GM21737 (cell line): ENCODE results near the gene FSD1.
A peak's percentile ranks its signal among the peaks of the same experiment; 100 is the strongest.
"Not testable (repeated sequence)": the region's sequence is repeated elsewhere in the genome, so short reads cannot be mapped to it uniquely, and the experiment has no call there.

Experiments
- ATAC-seq: cut with Tn5 transposase; IDR thresholded peaks from one replicate; pipeline ENCODE4 v1.9.1; 2021; ENCODE audit warnings: mild to moderate bottlenecking, moderate library complexity; ENCODE audit not compliant: unreplicated experiment

FSD1 gene

DNA sequence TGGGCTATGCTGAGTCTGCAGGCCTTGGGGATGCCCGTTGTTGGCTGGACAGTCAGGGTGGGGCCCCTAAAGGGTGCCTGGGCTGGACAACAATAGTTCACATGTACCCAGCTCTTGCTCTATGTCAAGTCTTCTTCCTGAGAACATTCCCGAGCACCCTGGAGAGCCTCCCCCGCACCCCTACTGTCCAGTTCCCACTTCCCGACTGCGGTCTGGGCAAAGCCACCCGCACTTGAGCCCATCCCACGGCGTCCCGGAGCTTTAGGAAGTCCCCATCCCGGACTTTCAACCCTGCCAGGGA, 37.9 kb downstream of the FSD1 start:
- ATAC-seq = no peak

DNA sequence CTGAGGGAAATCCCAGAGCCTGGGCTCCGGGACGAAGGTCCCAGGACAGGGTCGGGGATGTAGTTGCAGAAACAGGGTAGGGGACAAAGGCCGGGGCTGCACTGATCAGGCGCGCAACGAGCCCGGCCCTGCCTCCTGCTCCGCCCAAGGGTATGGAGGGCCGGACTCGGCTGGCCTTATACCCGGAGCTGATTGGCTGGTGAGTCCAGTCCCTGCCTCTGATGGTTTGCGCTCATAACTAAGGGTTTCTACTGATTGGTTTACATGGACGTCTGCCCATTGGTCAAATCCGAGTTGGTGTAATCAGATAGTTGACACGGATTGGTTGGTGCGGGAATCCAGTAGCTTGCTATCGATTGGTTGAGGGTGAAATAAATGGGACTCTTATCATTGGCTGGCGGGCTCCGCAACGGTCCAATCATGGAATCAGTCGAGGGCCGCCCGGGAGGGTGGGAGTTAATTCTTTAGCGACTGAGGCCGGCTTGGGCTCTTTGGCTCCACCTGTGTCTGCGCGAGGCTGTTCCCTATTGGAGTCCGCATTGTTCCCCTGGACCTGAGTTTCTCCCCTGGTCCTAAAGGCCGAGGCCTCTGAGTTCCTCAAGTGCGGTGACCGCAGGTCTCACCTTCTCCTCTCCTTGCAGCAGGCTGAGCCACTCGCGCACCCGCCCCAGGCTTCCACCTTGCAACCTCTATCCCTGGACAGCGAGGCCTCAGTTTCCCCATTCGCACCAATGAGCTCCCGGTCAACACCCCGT, 38.4 kb downstream of the FSD1 start:
- ATAC-seq = peak; percentile 90

DNA sequence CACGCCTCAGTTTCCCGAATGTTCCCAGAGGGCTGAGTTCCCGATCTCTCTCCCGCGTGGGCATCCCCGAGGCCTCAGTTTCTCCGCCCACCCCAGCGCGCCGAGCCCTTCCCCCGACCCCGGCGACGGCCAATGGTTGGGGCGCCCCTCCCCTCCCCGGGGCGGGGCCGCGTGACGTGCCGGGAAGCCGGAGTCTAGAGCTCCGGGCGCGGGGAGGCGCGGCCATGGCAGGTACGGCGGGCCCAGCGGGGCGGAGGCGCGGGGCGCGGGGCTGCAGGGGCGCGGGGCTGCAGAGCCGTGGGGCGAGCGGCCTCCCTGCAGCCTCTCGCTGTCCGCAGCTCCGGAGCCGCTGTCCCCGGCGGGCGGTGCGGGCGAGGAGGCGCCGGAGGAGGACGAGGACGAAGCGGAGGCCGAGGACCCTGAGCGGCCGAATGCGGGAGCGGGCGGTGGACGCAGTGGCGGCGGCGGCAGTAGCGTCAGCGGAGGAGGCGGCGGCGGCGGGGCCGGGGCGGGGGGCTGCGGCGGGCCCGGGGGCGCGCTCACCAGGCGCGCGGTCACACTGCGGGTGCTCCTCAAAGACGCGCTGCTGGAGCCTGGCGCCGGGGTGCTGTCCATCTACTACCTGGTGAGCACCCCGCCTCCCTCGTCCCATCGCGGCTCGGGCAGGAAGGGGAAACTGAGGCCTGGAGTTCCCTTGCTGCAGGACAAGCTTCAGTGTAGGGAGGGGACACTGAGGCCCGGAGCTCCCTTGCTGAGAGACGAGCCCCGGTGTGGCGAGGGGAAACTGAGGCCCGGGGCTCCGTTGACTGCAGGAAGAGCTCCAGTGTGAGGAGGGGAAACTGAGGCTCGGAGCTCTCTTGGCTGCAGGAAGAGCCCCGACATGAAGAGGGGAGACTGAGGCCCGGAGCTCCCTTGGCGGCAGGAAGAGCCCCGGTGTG, 39.2 kb downstream of the FSD1 start, which contains the start of gene MPND:
TSS of gene MPND (plus strand) at position 193 of the 938 bp plus-strand sequence. CDS start at position 225, 32 bp downstream.
- peak; percentile 47 for ATAC-seq

GRCh38 chr19:4345342-4346019, 41.1 kb downstream of the FSD1 start:
- no peak for ATAC-seq

DNA sequence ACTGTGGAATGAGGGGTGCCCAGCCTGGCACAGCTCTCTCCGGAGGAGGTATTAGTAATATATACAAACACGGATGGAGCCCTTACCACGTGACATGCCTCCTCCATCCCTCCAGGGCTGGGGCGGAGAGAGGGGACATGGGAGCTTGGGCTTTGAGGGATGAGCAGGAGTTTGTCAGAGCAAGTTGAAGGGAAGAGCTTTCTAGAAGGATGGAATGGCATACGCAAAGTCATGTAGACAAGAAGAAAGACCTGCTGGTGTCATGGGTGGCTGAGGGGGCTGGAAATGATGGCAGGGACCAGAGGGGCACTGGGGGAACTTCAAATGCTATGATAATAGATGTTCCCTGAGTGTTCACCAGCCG, 41.6 kb downstream of the FSD1 start:
- ATAC-seq = no peak

DNA sequence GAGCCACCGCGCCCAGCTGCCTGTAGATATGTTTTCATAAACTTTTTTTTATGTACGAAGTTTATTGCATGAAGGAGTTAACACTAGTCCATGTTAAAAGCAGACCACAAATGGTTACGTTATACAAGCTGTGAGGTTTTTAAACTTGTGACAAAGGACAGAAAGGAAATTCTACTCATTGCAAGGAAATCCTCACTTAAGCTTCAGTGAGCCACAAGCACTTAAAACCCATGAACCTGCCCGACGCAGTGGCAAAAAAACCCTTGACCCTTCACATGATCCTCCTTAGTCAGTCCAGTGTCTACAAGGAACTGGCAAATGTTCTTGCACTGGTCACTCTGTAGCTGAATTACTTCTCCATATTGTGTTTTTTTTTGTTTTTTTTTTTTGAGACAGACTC, 43.1 kb downstream of the FSD1 start:
- no peak for ATAC-seq

DNA sequence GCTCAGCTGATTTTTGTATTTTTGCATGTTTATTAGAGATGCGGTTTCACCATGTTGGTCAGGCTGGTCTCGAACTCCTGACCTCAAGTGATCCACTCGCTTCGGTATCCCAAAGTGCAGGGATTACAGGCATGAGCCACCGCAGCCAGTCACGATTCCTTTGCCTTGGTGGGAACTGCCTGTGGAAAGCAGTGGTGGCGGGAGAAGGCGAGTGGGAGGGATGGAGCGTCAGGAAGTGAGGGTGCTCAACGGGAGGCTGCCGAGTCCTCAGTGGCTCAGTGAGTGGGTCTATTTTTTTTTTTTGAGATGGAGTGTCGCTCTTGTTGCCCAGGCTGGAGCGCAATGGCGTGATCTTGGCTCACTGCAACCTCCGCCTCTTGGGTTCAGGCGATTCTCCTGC, 44.8 kb downstream of the FSD1 start:
- ATAC-seq = not testable (repeated sequence)

DNA sequence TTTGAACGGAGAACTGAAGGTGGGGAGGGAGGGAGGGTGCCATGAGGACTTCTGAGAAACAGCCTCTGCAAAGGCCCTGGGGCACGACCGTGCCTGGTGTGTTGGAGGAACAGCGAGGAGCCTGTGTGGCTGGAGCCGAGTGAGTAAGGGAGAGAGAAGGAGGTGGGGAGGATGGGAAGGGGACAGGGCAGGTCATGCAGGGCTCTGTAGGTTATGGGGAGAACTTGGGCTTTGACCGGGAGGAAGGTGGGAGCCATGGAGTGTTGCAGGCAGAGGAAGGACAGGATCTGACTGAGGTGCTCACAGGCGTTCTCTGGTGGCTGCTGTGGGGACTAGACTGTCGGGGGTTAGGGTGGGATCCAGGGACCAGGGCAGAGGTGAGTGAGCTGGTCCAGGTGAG, 45.7 kb downstream of the FSD1 start:
- no peak for ATAC-seq

DNA sequence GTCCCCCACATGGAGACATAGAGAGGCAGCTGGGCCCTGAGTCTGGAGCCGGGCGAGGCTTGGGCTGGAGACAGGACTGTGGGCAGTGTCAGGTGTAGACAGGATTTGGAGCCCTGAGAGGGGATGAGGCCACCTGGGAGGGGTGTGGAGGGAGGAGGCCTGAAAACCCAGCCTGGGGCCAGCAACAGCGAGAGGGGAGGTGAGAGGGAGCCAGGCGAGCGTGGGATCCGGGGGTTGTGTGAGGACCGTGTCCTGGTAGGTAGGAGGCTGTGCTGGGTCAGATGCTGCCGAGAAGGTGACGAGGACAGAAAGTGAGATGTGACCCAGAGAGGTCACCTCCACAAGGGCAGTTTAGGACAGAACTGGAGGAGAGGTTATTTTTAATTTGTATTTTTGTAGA, 46.3 kb downstream of the FSD1 start:
- no peak for ATAC-seq

DNA sequence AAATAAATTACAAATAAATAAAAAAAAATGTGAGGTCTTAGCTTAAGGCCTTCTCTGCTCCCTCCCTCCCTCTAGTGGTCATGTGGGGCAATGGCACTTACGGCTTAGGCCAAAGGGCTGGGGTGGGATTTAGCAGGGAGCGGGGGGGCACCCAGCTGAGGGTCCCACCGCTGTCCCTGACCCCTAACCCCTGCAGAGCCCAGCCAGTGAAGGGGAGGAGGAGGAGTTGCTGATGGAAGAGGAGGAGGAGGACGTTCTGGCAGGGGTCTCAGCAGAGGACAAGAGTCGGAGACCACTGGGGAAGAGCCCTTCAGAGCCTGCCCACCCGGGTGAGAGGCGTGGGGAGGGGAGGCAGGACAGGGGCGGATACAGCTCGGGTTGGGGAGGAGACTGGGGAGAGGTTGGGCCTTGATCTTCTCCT, 48.3 kb downstream of the FSD1 start:
- no peak for ATAC-seq

DNA sequence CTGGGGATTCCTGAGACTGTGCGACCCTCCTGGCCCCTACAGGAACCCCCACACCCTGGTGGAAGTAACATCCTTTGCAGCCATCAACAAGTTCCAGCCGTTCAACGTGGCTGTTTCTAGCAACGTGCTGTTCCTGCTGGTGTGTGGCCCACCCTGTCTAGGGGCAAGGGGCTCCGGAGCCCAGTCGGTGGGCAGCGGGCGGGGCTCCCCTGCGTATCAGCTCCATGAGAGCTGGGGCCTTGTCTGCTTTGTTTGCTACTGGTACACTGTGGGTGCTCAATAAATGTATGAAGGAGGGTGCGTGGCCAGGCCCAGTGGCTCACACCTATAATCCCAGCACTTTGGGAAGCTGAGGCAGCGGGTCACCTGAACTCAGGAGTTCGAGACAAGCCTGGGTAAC, 49.9 kb downstream of the FSD1 start:
- no peak for ATAC-seq

GRCh38 chr19:4354897-4355296, 50.5 kb downstream of the FSD1 start:
- no peak for ATAC-seq

GRCh38 chr19:4357095-4357797, 52.8 kb downstream of the FSD1 start:
- no peak for ATAC-seq

GRCh38 chr19:4357921-4358326, 53.5 kb downstream of the FSD1 start:
- ATAC-seq = no peak

DNA sequence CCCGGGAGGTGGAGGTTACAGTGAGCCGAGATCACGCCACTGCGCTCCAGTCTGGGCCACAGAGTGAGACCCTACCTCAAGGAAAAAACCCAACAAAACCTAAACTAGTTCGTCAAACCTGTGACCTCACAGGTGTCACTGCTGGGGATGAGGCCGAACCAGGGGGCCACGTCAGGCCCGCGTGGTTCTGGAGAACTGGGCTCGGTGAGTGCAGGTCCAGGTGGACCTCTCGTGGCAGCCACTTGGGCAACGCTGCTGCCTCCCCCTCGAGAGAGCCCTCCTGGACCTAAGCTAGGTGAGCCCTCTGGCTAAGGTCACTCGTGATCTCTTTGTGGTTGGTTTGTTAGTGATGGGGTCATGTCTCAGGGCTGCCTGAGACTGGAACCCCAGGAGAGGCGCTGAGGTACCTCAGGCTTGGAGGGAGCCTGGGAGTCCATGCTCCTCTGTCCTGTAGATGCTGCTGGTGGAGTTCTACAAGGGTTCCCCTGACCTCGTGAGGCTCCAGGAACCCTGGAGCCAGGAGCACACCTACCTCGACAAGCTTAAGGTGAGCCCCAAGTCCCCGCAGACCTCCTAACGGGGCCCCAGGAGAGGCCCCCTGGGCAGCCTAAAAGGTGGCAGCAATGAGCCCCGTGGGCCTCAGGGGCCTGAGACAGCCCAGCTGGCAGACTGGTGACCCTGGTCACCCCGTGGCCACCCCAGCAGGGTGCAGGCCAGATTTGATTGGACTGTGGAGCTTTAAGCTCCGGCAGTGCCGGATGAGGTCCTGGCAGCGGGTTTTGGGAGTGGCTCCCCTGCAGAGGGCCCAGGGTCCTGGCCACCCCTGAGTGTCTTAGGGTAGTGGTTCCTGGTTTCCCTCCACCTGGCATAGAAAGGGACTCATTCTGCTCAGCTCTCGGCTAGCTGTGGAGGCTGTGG, 54.6 kb downstream of the FSD1 start:
- ATAC-seq = no peak

DNA sequence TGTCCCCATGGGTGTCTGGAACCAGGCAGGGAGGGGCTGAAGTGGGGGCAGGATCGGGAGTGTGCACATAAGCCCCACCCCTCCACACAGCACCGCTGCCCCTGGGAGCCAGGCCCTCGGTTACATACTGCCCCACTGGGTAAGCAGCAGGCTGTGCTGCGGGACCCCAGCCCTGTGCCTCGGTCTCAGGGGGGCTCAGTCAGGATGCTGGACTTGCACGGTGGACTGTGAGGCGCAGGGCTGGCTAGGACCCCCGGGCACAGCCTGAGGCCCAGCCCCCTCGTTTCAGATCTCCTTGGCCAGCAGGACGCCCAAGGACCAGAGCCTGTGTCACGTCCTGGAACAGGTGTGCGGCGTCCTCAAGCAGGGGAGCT, 55.2 kb downstream of the FSD1 start:
- no peak for ATAC-seq

GRCh38 chr19:4360081-4360569, 55.7 kb downstream of the FSD1 start:
- no peak for ATAC-seq

- ATAC-seq = no peak
These were observed 56.3 kb downstream of the FSD1 start for GRCh38 chr19:4360641-4361151.

DNA sequence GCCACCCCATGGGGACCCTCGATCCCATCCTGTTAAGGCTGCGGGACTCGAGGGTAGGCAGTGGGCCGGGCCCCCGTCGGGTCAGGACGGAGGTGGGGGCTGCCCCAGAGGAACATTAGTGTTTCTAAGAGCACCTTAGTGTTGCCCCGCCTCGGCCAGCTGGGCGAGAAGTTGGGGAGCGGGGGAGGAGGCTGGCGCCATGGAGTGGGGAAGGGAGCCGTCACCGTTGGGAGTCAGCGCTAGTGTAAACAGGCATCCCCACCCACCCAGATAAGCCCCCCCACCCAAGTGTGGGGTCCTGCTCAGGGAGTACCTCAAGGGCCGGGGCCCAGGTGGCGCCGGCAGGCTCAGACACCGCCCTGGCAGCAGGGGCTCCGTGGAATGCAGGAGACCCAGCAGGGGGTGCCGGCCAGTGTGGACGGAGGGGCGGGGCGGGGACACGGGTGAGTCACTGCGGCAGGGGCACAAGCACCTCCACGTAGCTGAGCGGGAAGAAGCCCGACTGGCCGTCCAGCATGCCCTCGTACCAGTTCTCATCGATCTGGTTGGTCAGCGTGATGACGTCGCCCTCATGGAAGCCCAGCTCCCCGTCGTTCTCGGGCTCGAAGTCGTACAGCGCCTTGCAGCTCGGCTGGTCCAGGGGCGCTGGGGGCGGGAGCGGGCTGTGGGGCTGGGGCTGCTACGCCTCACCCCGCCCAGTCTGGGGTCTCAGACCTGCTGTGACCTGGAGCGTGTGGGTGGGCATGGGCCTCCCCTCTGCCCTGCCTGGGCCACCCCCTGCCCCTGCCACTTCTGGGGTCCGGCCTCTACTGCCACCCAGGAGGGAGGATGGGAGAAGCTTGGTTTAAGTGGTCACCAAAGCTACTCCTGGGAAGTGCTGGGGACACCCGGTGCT, 57.0 kb downstream of the FSD1 start:
- ATAC-seq = no peak
